Measurements from ENCODE around the gene INTS15. TPM values are rescaled to one million over a fixed set of nuclear protein-coding genes. Genes with fewer than 3 reads are reported as not detected.

The INTS15 gene
- polyA plus RNA-seq, 1 donor from 2014 or later: 36.2 TPM

GRCh38 chr7:6649241-6649961, 59.6 kb downstream of the INTS15 start:
- Histone ChIP-seq H3K4me2 (ENCODE audit: low read length) (no peak overlapping the region), H3K79me2 (replicated peaks; ENCODE audit: insufficient read depth, low read length) (no peaks in the 10 kb centered on the region), H4K20me1 (ENCODE audit: insufficient read depth) (no peaks in the 10 kb centered on the region), H3K36me3 (ENCODE audit: insufficient read depth, low read length) (peaks cover 15% of the 10 kb centered on the region), H3K9ac (ENCODE audit: low read length) (no peak overlapping the region), H3K27ac (ENCODE audit: low read length) (no peak overlapping the region), H3F3A (ENCODE audit: insufficient read depth, low read length, poor library complexity, severe bottlenecking) (no peaks in the 10 kb centered on the region), H2AFZ (ENCODE audit: low read depth, low read length) (no peak overlapping the region), H3K9me2 (ENCODE audit: insufficient read depth, low read length) (no peaks in the 10 kb centered on the region), H3K9me3 (ENCODE audit: low read length) (peaks cover 6% of the 10 kb centered on the region), H3K4me3 (ENCODE audit: low read length) (no peak overlapping the region), H3K27me3 (ENCODE audit: insufficient read depth, low read depth, low read length) (no peaks in the 10 kb centered on the region)
- TF ChIP-seq EP300 (conservative IDR thresholded peaks at IDR 0.05; ENCODE audit: poor library complexity, severe bottlenecking): no peak

DNA sequence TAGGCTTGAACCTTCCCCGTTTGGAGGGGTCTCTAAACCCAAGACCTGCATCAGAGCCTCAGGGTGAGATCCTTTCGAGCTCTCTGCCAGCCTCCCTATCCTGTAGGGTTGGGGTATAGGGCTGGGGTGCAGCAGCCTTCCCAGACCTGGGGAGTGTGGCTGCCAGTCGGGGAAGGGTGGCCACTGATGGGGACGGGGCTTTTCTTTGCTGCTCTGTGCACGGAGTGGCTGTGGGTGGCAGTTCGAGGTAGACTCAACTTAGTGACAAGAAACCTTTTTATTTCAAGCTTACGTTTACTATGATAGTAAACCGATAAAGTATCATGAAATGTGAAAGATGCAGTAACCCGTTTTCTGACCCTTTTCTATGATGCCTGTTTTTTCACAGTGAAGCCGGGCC, 60.3 kb downstream of the INTS15 start:
- peaks cover 20% of the 10 kb centered on the region for H3K36me3 ChIP-seq (ENCODE audit: insufficient read depth, low read length)
- H3K9me3 ChIP-seq (ENCODE audit: low read length): peaks cover 9% of the 10 kb centered on the region
- TF ChIP-seq EZH2 (IDR thresholded peaks at IDR 0.05; ENCODE audit: borderline replicate concordance, insufficient read depth, low read length, poor library complexity, severe bottlenecking): no peak
- TF ChIP-seq TAF1 (IDR thresholded peaks at IDR 0.05; ENCODE audit: low read depth): no peak
- TF ChIP-seq POLR2AphosphoS5 (IDR thresholded peaks at IDR 0.05): no peak
- TF ChIP-seq, protein P1, sequence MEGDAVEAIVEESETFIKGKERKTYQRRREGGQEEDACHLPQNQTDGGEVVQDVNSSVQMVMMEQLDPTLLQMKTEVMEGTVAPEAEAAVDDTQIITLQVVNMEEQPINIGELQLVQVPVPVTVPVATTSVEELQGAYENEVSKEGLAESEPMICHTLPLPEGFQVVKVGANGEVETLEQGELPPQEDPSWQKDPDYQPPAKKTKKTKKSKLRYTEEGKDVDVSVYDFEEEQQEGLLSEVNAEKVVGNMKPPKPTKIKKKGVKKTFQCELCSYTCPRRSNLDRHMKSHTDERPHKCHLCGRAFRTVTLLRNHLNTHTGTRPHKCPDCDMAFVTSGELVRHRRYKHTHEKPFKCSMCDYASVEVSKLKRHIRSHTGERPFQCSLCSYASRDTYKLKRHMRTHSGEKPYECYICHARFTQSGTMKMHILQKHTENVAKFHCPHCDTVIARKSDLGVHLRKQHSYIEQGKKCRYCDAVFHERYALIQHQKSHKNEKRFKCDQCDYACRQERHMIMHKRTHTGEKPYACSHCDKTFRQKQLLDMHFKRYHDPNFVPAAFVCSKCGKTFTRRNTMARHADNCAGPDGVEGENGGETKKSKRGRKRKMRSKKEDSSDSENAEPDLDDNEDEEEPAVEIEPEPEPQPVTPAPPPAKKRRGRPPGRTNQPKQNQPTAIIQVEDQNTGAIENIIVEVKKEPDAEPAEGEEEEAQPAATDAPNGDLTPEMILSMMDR (IDR thresholded peaks at IDR 0.05; ENCODE audit: poor library complexity, severe bottlenecking): no peak
- no peak overlapping the region for H3K4me2 ChIP-seq (ENCODE audit: low read length)
- H2AFZ ChIP-seq (ENCODE audit: low read depth, low read length): no peak overlapping the region
- H3K9ac ChIP-seq (ENCODE audit: low read length): no peak overlapping the region
- H3K79me2 ChIP-seq (replicated peaks; ENCODE audit: insufficient read depth, low read length): no peaks in the 10 kb centered on the region
- H3F3A ChIP-seq (ENCODE audit: insufficient read depth, low read length, poor library complexity, severe bottlenecking): no peaks in the 10 kb centered on the region
- no peaks in the 10 kb centered on the region for H4K20me1 ChIP-seq (ENCODE audit: insufficient read depth)
- no peak overlapping the region for H3K27ac ChIP-seq (ENCODE audit: low read length)
- no peaks in the 10 kb centered on the region for H3K27me3 ChIP-seq (ENCODE audit: insufficient read depth, low read depth, low read length)
- no peaks in the 10 kb centered on the region for H3K9me2 ChIP-seq (ENCODE audit: insufficient read depth, low read length)
- no peak overlapping the region for H3K4me3 ChIP-seq (ENCODE audit: low read length)

- H3F3A ChIP-seq (ENCODE audit: insufficient read depth, low read length, poor library complexity, severe bottlenecking): no peaks in the 10 kb centered on the region
- H3K4me3 ChIP-seq (ENCODE audit: low read length): no peak overlapping the region
- H3K27ac ChIP-seq (ENCODE audit: low read length): no peak overlapping the region
- H3K9me3 ChIP-seq (ENCODE audit: low read length): peaks cover 9% of the 10 kb centered on the region
- H3K9me2 ChIP-seq (ENCODE audit: insufficient read depth, low read length): no peaks in the 10 kb centered on the region
- no peak for TF ChIP-seq MXI1 (conservative IDR thresholded peaks at IDR 0.05; ENCODE audit: poor library complexity, severe bottlenecking)
- no peak for TF ChIP-seq SMC3 (conservative IDR thresholded peaks at IDR 0.05; ENCODE audit: poor library complexity)
- TF ChIP-seq RAD21 (conservative IDR thresholded peaks at IDR 0.05): no peak
- no peak for TF ChIP-seq TAF1 (IDR thresholded peaks at IDR 0.05; ENCODE audit: low read depth)
- no peak for TF ChIP-seq POLR2AphosphoS5 (IDR thresholded peaks at IDR 0.05)
- TF ChIP-seq, protein P2, sequence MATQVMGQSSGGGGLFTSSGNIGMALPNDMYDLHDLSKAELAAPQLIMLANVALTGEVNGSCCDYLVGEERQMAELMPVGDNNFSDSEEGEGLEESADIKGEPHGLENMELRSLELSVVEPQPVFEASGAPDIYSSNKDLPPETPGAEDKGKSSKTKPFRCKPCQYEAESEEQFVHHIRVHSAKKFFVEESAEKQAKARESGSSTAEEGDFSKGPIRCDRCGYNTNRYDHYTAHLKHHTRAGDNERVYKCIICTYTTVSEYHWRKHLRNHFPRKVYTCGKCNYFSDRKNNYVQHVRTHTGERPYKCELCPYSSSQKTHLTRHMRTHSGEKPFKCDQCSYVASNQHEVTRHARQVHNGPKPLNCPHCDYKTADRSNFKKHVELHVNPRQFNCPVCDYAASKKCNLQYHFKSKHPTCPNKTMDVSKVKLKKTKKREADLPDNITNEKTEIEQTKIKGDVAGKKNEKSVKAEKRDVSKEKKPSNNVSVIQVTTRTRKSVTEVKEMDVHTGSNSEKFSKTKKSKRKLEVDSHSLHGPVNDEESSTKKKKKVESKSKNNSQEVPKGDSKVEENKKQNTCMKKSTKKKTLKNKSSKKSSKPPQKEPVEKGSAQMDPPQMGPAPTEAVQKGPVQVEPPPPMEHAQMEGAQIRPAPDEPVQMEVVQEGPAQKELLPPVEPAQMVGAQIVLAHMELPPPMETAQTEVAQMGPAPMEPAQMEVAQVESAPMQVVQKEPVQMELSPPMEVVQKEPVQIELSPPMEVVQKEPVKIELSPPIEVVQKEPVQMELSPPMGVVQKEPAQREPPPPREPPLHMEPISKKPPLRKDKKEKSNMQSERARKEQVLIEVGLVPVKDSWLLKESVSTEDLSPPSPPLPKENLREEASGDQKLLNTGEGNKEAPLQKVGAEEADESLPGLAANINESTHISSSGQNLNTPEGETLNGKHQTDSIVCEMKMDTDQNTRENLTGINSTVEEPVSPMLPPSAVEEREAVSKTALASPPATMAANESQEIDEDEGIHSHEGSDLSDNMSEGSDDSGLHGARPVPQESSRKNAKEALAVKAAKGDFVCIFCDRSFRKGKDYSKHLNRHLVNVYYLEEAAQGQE (IDR thresholded peaks at IDR 0.05; ENCODE audit: borderline replicate concordance): no peak
- TF ChIP-seq, protein P1 (IDR thresholded peaks at IDR 0.05; ENCODE audit: poor library complexity, severe bottlenecking): no peak
- no peak for TF ChIP-seq EP300 (conservative IDR thresholded peaks at IDR 0.05; ENCODE audit: poor library complexity, severe bottlenecking)
- no peak for TF ChIP-seq EZH2 (IDR thresholded peaks at IDR 0.05; ENCODE audit: borderline replicate concordance, insufficient read depth, low read length, poor library complexity, severe bottlenecking)
- no peaks in the 10 kb centered on the region for H4K20me1 ChIP-seq (ENCODE audit: insufficient read depth)
- no peak overlapping the region for H3K4me2 ChIP-seq (ENCODE audit: low read length)
- H3K36me3 ChIP-seq (ENCODE audit: insufficient read depth, low read length): peaks cover 25% of the 10 kb centered on the region
- H3K9ac ChIP-seq (ENCODE audit: low read length): no peak overlapping the region
- H3K79me2 ChIP-seq (replicated peaks; ENCODE audit: insufficient read depth, low read length): no peaks in the 10 kb centered on the region
- H2AFZ ChIP-seq (ENCODE audit: low read depth, low read length): no peak overlapping the region
- no peaks in the 10 kb centered on the region for H3K27me3 ChIP-seq (ENCODE audit: insufficient read depth, low read depth, low read length)
Measured at GRCh38 chr7:6650521-6651011, 60.7 kb downstream of the INTS15 start.
